Measurements from ENCODE around the gene OGDH. TPM values are rescaled to one million over a fixed set of nuclear protein-coding genes. Genes with fewer than 3 reads are reported as not detected.

Gene OGDH
- total RNA-seq, 4 donors from 2014 or later: 74.0 to 160 (median 143) TPM

DNA sequence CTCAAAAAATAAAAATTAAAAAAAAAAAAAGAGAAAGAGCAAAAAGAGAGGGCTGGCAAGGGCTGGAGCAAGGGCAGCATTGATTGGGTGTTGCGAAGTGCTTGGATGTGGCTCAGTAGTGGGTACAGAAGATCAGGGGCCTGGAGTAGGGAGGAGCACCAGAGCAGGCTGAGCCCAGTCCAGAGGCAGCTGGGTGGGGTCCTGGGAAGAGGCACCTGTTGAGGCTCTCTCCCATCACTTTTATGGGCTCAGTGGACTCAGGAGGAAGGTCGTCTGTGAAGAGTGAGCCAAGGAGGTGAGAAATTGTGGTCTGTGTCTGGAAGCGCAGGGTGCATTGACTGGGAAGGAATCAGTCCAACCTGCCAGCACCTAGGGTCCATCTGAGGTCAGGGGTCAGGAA, 130.5 kb downstream of the OGDH start:
- intact Hi-C loops (cut with DNase I; ENCODE audit: low total_unique reads) (loop anchor here (10.0 kb wide), 1 partner anchor 48 kb away; no protein-coding TSS in a partner anchor), in situ Hi-C loops (cut with MboI; ENCODE audit: low pct_ligation_motif_present in 1 of 4, low pct_unique_long_range_greater_than_20kb in 1 of 4, low sequenced_read_pairs in 3 of 4) (no loop called here)
- no peaks in the 10 kb centered on the region for H3K4me1 ChIP-seq
- no peaks in the 10 kb centered on the region for H3K27me3 ChIP-seq
- WGBS, 2 donors (ENCODE audit: low coverage in 1 of 2): 60 to 82% methylated on average over 2 to 3 of the region's 3 CpGs
- TF ChIP-seq POLR2A (IDR thresholded peaks at IDR 0.05): no peak
- DNase-seq: no peak
- H3K36me3 ChIP-seq: no peaks in the 10 kb centered on the region
- H3K4me3 ChIP-seq: no peak overlapping the region
- H3K27ac ChIP-seq: no peak overlapping the region
- H3K9me3 ChIP-seq: no peaks in the 10 kb centered on the region

DNA sequence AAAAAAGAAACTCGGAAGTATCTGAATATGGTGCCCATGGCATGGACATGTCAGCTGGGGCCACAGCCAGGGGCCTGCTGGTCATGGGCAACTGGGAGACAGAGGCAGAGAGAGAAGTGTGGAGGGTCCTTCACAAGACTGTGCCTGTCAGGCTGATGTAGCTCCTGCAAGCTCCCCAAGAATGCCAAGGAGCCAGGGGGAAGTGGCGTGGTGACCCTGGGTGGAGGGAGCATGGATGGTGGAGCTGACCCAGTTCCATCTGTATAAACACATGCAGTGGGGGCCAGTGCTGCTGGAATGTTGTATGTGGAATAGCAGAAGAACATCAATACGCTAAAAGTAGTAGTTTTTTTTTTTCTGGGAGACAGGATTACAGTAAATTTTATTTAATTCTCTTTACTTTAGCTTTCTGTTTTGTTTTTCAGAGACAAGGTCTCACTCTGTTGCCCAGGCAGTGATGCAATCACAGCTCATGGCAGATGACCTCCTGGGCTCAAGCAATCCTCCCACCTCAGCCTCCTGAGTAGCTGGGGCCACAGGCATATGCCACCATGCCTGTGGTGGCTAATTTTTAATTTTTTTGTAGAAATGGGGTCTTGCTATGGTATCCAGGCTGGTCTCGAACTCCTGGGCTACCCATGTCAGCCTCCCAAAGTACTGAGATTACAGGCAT, 131.8 kb downstream of the OGDH start:
- Histone ChIP-seq H3K9me3 (no peaks in the 10 kb centered on the region), H3K27me3 (no peaks in the 10 kb centered on the region), H3K27ac (no peak overlapping the region), H3K36me3 (no peaks in the 10 kb centered on the region), H3K4me3 (no peak overlapping the region), H3K4me1 (no peaks in the 10 kb centered on the region)
- TF ChIP-seq, protein P1, sequence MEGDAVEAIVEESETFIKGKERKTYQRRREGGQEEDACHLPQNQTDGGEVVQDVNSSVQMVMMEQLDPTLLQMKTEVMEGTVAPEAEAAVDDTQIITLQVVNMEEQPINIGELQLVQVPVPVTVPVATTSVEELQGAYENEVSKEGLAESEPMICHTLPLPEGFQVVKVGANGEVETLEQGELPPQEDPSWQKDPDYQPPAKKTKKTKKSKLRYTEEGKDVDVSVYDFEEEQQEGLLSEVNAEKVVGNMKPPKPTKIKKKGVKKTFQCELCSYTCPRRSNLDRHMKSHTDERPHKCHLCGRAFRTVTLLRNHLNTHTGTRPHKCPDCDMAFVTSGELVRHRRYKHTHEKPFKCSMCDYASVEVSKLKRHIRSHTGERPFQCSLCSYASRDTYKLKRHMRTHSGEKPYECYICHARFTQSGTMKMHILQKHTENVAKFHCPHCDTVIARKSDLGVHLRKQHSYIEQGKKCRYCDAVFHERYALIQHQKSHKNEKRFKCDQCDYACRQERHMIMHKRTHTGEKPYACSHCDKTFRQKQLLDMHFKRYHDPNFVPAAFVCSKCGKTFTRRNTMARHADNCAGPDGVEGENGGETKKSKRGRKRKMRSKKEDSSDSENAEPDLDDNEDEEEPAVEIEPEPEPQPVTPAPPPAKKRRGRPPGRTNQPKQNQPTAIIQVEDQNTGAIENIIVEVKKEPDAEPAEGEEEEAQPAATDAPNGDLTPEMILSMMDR (IDR thresholded peaks at IDR 0.05): no peak
- TF ChIP-seq POLR2A (IDR thresholded peaks at IDR 0.05) (no peak), POLR2AphosphoS5 (IDR thresholded peaks at IDR 0.05) (no peak), EP300 (IDR thresholded peaks at IDR 0.05; ENCODE audit: low read depth) (no peak)
- intact Hi-C loops (cut with DNase I; ENCODE audit: low total_unique reads) (loop anchor here (10.0 kb wide), 1 partner anchor 47 kb away; no protein-coding TSS in a partner anchor), in situ Hi-C loops (cut with MboI; ENCODE audit: low pct_ligation_motif_present in 1 of 4, low pct_unique_long_range_greater_than_20kb in 1 of 4, low sequenced_read_pairs in 3 of 4) (no loop called here)
- 95 to 100% methylated on average over 2 to 4 of the region's 4 CpGs for WGBS, 2 donors (ENCODE audit: low coverage in 1 of 2)
- DNase-seq: no peak

DNA sequence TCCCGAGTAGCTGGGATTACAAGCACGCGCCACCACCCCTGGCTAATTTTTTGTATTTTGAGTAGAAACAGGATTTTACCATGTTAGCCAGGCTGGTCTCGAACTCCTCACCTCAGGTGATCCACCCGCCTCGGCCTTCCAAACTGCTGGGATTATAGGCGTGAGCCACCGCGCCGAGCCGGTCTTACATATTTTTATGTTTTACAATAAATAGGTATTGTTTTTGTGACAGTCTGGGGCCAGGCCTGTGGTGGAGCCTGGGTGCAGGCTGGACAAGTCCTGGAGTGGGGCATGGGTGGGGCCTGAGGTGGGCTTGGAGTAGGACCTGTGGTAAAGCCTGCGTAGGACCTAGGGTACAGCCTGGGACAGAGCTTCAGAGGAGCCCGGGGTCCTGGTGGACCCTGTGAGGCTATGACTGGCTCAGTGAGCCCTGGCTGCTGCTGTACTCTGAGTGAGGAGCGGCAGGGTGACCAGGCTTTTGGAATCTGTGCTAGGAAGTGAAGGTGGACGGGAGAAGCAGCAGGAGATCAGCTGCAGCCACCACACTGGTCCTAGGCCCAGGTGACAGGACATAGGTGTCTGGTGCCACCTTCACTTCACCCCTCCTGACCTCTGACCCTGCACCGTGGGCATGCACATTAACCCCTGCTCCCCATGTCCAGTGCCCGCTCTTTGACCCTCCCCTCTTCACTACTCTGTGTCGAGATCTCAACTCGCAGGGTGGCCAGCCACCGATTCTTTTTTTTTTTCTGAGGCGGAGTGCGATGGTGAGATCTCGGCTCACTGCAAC, 132.6 kb downstream of the OGDH start:
- no peak for DNase-seq
- 94 to 98% methylated on average over 6 to 23 of the region's 23 CpGs for WGBS, 2 donors (ENCODE audit: low coverage in 1 of 2)
- H3K4me1 ChIP-seq: no peaks in the 10 kb centered on the region
- TF ChIP-seq POLR2AphosphoS5 (IDR thresholded peaks at IDR 0.05) (no peak), POLR2A (IDR thresholded peaks at IDR 0.05) (no peak), EP300 (IDR thresholded peaks at IDR 0.05; ENCODE audit: low read depth) (no peak)
- TF ChIP-seq, protein P1 (IDR thresholded peaks at IDR 0.05): no peak
- H3K27ac ChIP-seq: no peak overlapping the region
- no peaks in the 10 kb centered on the region for H3K27me3 ChIP-seq
- intact Hi-C loops (cut with DNase I; ENCODE audit: low total_unique reads) (loop anchor here (10.0 kb wide), 1 partner anchor 46 kb away; no protein-coding TSS in a partner anchor), in situ Hi-C loops (cut with MboI; ENCODE audit: low pct_ligation_motif_present in 1 of 4, low pct_unique_long_range_greater_than_20kb in 1 of 4, low sequenced_read_pairs in 3 of 4) (no loop called here)
- no peak overlapping the region for H3K4me3 ChIP-seq
- no peaks in the 10 kb centered on the region for H3K9me3 ChIP-seq
- no peaks in the 10 kb centered on the region for H3K36me3 ChIP-seq

DNA sequence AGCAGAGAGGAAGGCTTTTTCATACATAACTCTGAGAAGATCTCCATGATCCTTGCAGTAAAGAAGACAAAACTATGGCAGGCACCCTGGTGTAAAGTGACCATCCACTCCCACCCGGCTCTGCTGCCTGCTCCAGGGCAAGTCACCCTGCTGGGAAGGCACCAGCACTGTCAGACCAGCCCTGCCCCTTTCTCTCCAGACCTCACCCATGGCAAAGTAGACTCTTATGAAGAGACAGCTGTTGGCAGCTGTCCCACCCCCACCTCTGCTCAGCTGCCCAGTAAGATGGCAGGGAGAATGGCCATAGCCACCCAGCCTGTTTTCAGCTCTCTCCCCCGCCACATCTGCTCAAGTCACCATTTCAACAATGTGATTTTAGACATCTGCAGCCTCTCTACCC, 133.6 kb downstream of the OGDH start:
- H3K27ac ChIP-seq: no peak overlapping the region
- WGBS, 2 donors (ENCODE audit: low coverage in 1 of 2): 85 to 93% methylated on average over 2 of the region's 2 CpGs
- H3K27me3 ChIP-seq: no peaks in the 10 kb centered on the region
- H3K4me1 ChIP-seq: no peaks in the 10 kb centered on the region
- no peak for DNase-seq
- TF ChIP-seq POLR2A (IDR thresholded peaks at IDR 0.05): no peak
- no peak for TF ChIP-seq POLR2AphosphoS5 (IDR thresholded peaks at IDR 0.05)
- TF ChIP-seq EP300 (IDR thresholded peaks at IDR 0.05; ENCODE audit: low read depth): no peak
- TF ChIP-seq, protein P1 (IDR thresholded peaks at IDR 0.05): no peak
- in situ Hi-C loops (cut with MboI; ENCODE audit: low pct_ligation_motif_present in 1 of 4, low pct_unique_long_range_greater_than_20kb in 1 of 4, low sequenced_read_pairs in 3 of 4) (no loop called here), intact Hi-C loops (cut with DNase I; ENCODE audit: low total_unique reads) (no loop called here)
- H3K36me3 ChIP-seq: no peaks in the 10 kb centered on the region
- no peaks in the 10 kb centered on the region for H3K9me3 ChIP-seq
- no peak overlapping the region for H3K4me3 ChIP-seq

All from transverse colon (tissue), 4 donors.